Activated CD4-positive, alpha-beta T cell treated with anti-CD3 and anti-CD28 coated beads for 36 hours (primary cell): Measurements from ENCODE around the gene DZIP3. TPM values are rescaled to one million over a fixed set of nuclear protein-coding genes. Genes with fewer than 3 reads are reported as not detected.

Source experiments
- ATAC-seq: fragments of 200-7000 bp; cut with Tn5 transposase; one replicate; pipeline ENCODE4 v1.10.0; 2021; ENCODE audit warnings: mild to moderate bottlenecking, moderate library complexity
- CTCF ChIA-PET: fragments of 350-600 bp; sonication (Branson Sonifier 250); formaldehyde crosslinking; loops from one replicate; lab custom pipeline; 2021; ENCODE audit warnings: antibody characterized with exemption; lab: Charles Lee
- POLR2A ChIA-PET: fragments of 350-600 bp; sonication (Branson Sonifier 250); formaldehyde crosslinking; loops from one replicate; lab custom pipeline; 2021; ENCODE audit warnings: antibody characterized with exemption, inconsistent platforms; lab: Charles Lee
- DNase-seq: peaks from one replicate; pipeline ENCODE4 v3.0.0-alpha.2; 2020
- H3K27ac Mint-ChIP-seq: one replicate; pipeline ENCODE4 v1.8.0; 2021; ENCODE audit warnings: mixed read lengths
- H3K27me3 Mint-ChIP-seq: one replicate; pipeline ENCODE4 v1.8.0; 2021; ENCODE audit warnings: mixed read lengths
- H3K36me3 Mint-ChIP-seq: one replicate; pipeline ENCODE4 v1.8.0; 2021; ENCODE audit warnings: low read depth, mixed read lengths
- H3K4me1 Mint-ChIP-seq: one replicate; pipeline ENCODE4 v1.8.0; 2021; ENCODE audit warnings: mixed read lengths
- H3K4me3 Mint-ChIP-seq: one replicate; pipeline ENCODE4 v1.8.0; 2021; ENCODE audit warnings: mild to moderate bottlenecking, moderate library complexity, mixed read lengths
- H3K9me3 Mint-ChIP-seq: one replicate; pipeline ENCODE4 v1.8.0; 2021; ENCODE audit warnings: low read depth, mixed read lengths
- intact Hi-C, 2 experiments: fragments of 100-400 bp; cut with DNase I in 1 of 2; cut with micrococcal nuclease in 1 of 2; formaldehyde crosslinking; loops; one replicate each; pipeline versions ENCODE4 v1.14.2 to v1.15.1; 2022 to 2024; cut with DNase I, micrococcal nuclease
- total RNA-seq, 2 experiments: library from RNA; stranded (reverse); gene quantifications; one replicate each; pipeline ENCODE4 v1.2.3, GENCODE V29; 2021

Gene DZIP3
- total RNA-seq, 2 experiments from 2014 or later = 11.9 to 12.9 TPM

DNA sequence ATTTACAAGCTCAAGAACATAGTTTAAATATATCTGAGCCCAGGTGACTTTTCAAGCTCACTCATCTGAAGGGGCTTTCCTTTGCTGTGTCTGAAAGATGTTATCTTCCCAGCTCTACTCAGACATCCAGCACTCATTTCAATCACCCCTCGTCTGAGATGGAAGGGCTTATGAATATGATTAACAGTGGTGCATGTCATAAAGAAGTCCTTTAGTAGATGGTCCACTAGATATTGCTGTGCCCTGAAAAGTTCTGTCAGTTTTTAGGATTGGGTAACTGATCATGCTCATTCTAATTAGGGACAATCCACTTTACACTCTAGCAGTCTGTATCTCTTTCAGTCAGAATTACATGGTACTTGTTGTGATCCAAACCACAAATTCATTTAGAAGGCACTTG, 139.4 kb downstream of the DZIP3 start:
- ATAC-seq (peak; percentile 33), DNase-seq (no peak)
- ChIA-PET POLR2A (no interaction called here), CTCF (interaction anchor here (0.6 to 1.5 kb wide), 2 partner anchors 106 to 295 kb away, joined by 3 read pairs; no protein-coding TSS in a partner anchor)
- Mint-ChIP-seq H3K36me3 (no peaks in the 10 kb centered on the region), H3K4me1 (peaks cover 3% of the 10 kb centered on the region), H3K4me3 (no peak overlapping the region), H3K27me3 (no peaks in the 10 kb centered on the region), H3K9me3 (no peaks in the 10 kb centered on the region), H3K27ac (no peak overlapping the region)
- intact Hi-C loops = no loop called here

DNA sequence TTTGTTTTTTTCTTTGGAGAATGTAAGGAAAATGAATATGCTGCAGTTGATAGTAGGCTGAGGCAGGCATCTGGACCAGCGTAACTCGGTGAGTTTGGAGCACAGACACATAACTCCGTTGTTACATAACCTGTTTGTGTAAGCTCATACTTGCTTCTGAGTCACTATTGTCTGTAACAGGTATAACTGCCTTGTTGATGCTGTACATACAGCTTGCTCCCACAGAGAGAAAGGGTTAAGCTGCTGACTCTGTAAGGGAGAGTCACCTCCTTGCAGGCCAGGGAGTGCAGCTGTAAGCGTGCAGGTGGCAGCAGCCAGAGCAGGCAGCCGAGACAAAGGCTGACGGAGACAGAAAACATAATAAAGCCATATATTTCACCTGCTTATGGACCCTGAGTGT, 147.3 kb downstream of the DZIP3 start:
- H3K27ac Mint-ChIP-seq = no peak overlapping the region
- CTCF ChIA-PET = no interaction called here
- POLR2A ChIA-PET = no interaction called here
- intact Hi-C loops = no loop called here
- no peaks in the 10 kb centered on the region for H3K36me3 Mint-ChIP-seq
- no peaks in the 10 kb centered on the region for H3K9me3 Mint-ChIP-seq
- ATAC-seq (no peak), DNase-seq (no peak)
- no peak overlapping the region for H3K4me3 Mint-ChIP-seq
- no peaks in the 10 kb centered on the region for H3K4me1 Mint-ChIP-seq
- H3K27me3 Mint-ChIP-seq = no peaks in the 10 kb centered on the region

DNA sequence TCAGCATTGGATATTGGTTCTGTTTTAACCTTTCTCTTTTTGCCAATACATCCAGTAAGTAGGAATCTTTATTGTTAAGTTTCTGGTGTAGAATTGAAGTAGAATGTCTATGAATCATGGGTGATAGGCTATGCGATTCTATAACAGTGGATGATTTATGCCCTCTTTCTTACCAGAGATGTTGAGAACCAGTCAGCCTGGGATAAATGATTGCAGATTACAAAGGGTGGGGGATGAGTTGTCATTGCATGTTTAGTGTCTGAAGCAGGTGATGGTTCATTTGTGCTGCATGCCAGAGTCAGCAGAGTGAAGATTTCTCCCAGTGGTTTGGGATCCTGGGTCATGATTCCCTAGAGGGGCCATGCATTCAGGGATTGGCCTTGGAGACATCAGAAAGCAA, 153.4 kb downstream of the DZIP3 start:
- no peak for ATAC-seq
- no peak for DNase-seq
- Mint-ChIP-seq H3K9me3 (peaks cover 2% of the 10 kb centered on the region), H3K36me3 (no peaks in the 10 kb centered on the region), H3K27ac (no peak overlapping the region), H3K27me3 (no peaks in the 10 kb centered on the region), H3K4me3 (no peak overlapping the region), H3K4me1 (no peaks in the 10 kb centered on the region)
- ChIA-PET POLR2A (no interaction called here), CTCF (interaction anchor here (1.5 kb wide), 1 partner anchor 35 kb away, joined by 3 read pairs; no protein-coding TSS in a partner anchor)
- intact Hi-C loops = loop anchor here in 1 of 2 experiments (1.0 kb wide), 1 partner anchor 17 kb away; no protein-coding TSS in a partner anchor

Other genes starting within 250 kb of the DZIP3 start
- under 1 TPM; 0.09 to 0.58 TPM for gene MYH15, start 79.1 kb upstream of the DZIP3 start, total RNA-seq
- 10 to 100 TPM; 47.8 to 58.5 TPM for gene CIP2A, start 284 bp upstream of the DZIP3 start, total RNA-seq
- gene RETNLB, start 167.7 kb downstream of the DZIP3 start, total RNA-seq = not detected
- gene TRAT1, start 233.1 kb downstream of the DZIP3 start, total RNA-seq = 10 to 100 TPM; 17.2 to 22.5 TPM